ENCODE measurements around the gene PER1.
"Not testable (repeated sequence)": the region's sequence is repeated elsewhere in the genome, so short reads cannot be mapped to it uniquely, and the experiment has no call there.

The PER1 gene

GRCh38 chr17:8118769-8119580 lies 33.2 kb downstream of the PER1 start:
- peak; percentile 98 for DNase-seq

- peak; percentile 59 for DNase-seq
Observed at GRCh38 chr17:8117980-8118768, 34.0 kb downstream of the PER1 start, which contains the start of gene ALOXE3. Gene ALOXE3, minus strand, starts transcription at chr17:8118514. Its CDS starts 524 bp downstream, at chr17:8117990.

DNA sequence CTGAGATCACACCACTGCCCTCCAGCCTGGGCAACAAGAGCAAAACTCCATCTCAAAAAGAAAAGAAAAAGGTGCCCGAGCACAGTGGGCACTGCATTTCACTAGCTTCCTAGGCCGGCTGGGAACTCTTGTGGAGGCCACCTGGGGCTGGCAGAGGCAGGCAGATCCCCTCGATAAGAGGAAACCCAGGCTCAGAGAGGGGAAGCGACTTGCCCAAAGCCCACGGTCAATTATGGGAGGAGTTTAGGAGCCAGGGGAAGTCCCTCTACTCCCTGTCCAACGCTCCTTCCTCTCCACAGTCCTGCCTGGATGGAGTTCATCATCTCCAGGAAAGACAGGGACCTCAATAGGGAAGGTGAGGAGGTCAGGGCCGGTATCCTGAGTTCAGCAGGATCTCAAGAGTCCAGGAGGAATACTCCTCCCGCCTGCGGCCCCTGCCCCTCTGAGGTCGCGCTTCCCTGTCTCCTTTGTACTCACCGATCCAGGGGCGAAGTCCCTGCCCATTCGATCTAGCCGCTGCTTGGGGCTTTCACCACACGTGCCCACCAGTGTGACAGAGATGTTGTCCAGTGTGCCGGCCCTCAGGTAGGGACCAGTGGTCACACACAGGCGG lies 34.7 kb downstream of the PER1 start:
- peak; percentile 33 for DNase-seq

GRCh38 chr17:8116776-8117175 lies 35.4 kb downstream of the PER1 start:
- DNase-seq: no peak

- no peak for DNase-seq
Observed at GRCh38 chr17:8110907-8111306, 41.3 kb downstream of the PER1 start.

GRCh38 chr17:8110456-8110804 lies 41.8 kb downstream of the PER1 start:
- DNase-seq: no peak

DNA sequence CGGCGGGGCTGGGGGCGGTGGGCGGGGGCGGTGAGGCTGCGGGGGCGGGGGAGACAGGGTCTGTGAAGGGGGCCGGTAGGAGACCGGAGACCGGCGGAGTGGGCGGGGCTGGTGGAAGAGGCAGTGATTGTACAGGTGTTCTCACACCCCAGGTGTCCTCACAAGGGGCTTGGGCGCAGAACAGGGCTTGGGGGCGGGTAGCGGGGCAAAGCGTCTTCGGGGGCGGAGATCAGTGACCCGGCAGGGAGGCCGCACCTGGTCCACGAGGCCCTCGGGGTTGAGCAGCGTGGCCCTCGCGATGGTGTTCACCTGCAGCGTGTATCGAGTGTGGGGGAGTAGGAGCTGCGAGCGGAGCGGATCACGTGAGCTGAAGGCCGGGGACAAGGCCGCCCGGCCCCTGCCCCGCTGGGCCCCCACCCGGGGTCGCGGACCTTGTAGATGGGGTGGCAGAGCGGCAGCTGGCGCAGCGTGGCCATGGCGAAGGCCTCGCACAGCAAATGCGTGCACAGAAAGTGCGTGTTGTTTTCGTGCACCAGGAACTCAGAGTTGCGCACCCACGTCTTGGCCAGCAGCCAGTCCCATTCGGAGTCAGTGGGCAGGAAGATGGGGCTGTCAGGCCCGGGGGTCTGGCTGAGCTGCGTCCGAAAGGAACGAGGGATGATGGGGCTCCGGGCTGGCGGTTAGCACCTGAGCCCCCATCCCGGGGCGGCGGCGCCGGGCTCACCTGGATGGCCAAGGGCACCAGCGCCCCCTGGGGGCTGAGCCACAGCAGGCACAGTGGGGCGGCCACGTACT lies 42.3 kb downstream of the PER1 start:
- DNase-seq: peak; percentile 70

GRCh38 chr17:8108972-8109660 lies 43.1 kb downstream of the PER1 start:
- DNase-seq: no peak

GRCh38 chr17:8106980-8107379 lies 45.2 kb downstream of the PER1 start:
- DNase-seq: not testable (repeated sequence)

GRCh38 chr17:8105957-8106398 lies 46.2 kb downstream of the PER1 start:
- DNase-seq: no peak

DNA sequence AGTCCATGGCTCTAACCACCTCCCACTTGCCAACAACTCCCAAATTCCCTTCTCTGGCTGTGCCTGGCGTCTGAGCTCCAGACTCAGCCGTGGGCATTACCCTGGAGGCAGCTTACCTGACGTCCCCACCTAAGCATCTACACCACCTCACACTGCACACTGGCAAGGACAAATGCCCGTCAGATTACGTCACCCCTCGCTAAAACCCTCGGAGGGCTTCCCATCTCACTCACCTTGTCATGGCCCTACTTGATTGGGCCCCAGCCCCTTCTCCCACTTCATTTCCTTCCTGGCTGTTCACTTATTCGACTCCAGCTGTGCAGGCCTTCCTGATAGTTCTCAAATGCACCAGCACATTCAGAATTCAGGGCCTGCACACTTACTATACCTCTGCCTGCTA lies 47.3 kb downstream of the PER1 start:
- DNase-seq: no peak

GRCh38 chr17:8103549-8103948 lies 48.7 kb downstream of the PER1 start:
- no peak for DNase-seq

GRCh38 chr17:8101721-8102120 lies 50.5 kb downstream of the PER1 start:
- no peak for DNase-seq

GRCh38 chr17:8100763-8101162 lies 51.4 kb downstream of the PER1 start:
- DNase-seq: no peak

DNA sequence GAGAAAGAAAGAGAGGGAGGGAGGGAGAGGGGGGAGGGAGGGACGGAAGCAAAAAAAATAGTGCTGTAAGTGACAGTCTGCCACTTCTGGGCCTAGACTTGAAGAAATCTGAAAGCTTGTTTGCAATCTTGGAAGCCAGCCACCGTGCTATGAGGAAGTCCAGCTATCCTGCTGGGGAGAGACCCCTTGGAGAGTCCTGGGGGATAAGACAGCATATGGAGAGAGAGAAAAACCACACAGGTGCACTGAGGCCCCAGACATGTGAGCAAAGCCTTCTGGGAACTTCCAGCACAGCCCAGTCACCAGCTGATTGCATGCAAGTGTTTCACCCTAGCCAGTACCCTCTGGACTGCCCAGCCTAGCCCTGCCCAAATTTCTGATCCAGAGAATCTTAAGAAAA lies 52.1 kb downstream of the PER1 start:
- DNase-seq: no peak

DNA sequence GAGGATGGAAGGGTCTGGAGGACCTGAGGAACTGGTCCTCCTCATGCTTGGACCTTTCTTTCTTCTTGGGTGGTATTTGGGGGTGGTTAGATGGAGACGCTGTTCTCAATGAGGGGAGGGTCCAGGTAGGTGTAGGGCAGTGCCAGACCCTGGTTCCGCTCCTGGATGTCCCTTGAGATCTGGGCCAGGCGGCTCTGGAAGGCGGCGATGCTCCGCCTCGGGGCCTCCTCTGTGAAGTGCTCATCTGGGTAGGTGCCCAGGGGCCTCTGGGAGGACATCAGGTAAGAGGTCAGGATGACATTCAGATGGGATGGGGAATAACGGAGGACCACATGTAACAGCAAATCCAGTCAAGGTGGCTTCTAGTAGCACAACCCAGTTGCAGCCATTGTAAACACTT lies 55.7 kb downstream of the PER1 start:
- no peak for DNase-seq

DNA sequence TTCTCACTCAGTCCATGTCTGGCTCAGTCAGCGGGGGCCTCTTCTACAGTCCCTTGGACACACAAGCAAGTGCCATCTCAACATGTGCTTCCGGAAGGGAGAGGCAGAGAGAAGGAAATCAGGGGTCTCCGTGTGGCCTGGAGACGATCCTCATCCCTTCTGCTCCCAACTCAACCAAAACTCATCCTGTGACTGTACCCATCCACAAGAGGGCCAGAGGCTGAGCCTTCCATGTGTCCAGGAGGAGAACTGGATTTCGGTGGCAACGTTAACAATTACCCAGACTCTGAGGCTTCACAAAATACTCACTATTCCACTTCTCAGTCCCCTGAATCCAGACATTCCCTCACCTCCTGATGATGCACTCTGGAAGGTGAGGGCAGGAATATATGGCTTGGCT lies 56.8 kb downstream of the PER1 start:
- no peak for DNase-seq

- DNase-seq: no peak
Observed at GRCh38 chr17:8091033-8091687, 61.0 kb downstream of the PER1 start.
